ENCODE results near the gene PAQR5. TPM values are rescaled to one million over a fixed set of nuclear protein-coding genes. Genes with fewer than 3 reads are reported as not detected.
"Not testable (repeated sequence)": the region's sequence is repeated elsewhere in the genome, so short reads cannot be mapped to it uniquely, and the experiment has no call there.

Gene PAQR5
- total RNA-seq, 4 donors from 2014 or later = 0.27 to 2.6 (median 1.4) TPM

DNA sequence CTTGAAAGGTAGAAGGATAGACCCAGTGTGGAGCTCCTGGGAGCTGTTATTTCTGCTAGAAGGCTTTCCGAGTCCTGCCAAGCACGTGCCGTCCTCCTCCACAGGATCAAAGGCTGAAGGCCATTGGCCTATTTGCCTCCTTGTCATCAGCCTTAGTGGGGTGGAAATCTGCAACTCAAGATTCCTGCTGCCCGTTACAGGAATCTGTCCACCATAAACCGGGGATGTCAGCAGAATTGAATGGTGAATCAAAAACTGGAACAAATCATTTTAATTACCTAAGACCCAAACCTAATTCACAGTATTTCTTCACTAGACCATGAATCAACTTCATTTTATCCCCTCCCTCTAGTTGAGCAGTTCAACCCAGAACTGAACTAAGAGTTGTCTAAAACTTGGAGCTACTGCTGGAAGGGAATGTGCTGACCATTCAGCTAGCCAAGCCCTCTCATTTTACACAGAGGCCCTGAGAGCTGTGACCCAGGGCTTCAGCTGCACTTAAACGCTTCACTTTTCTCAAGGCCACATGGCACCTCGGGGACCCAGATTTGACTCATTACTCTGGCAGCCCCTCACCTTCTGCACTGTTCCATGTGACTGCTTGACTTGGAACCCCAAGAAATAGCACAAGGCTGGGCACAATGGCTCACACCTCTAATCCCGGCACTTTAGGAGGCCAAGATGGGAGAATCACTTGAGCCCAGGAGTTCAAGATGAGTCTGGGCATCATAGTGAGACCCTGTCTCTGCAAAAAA lies 78.7 kb downstream of the PAQR5 start:
- H3K27ac ChIP-seq = no peak overlapping the region
- no peaks in the 10 kb centered on the region for H3K4me1 ChIP-seq
- TF ChIP-seq, protein P1, sequence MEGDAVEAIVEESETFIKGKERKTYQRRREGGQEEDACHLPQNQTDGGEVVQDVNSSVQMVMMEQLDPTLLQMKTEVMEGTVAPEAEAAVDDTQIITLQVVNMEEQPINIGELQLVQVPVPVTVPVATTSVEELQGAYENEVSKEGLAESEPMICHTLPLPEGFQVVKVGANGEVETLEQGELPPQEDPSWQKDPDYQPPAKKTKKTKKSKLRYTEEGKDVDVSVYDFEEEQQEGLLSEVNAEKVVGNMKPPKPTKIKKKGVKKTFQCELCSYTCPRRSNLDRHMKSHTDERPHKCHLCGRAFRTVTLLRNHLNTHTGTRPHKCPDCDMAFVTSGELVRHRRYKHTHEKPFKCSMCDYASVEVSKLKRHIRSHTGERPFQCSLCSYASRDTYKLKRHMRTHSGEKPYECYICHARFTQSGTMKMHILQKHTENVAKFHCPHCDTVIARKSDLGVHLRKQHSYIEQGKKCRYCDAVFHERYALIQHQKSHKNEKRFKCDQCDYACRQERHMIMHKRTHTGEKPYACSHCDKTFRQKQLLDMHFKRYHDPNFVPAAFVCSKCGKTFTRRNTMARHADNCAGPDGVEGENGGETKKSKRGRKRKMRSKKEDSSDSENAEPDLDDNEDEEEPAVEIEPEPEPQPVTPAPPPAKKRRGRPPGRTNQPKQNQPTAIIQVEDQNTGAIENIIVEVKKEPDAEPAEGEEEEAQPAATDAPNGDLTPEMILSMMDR (IDR thresholded peaks at IDR 0.05) = no peak
- no peak for TF ChIP-seq POLR2A (IDR thresholded peaks at IDR 0.05)
- TF ChIP-seq EP300 (IDR thresholded peaks at IDR 0.05) = no peak
- TF ChIP-seq POLR2AphosphoS5 (IDR thresholded peaks at IDR 0.05) = no peak
- no peaks in the 10 kb centered on the region for H3K36me3 ChIP-seq
- ATAC-seq = no peak
- 74 to 82% methylated on average over 5 of the region's 8 CpGs for WGBS, 2 donors (ENCODE audit: low coverage in 1 of 2)
- no peaks in the 10 kb centered on the region for H3K9me3 ChIP-seq
- no peak overlapping the region for H3K4me3 ChIP-seq
- no peaks in the 10 kb centered on the region for H3K27me3 ChIP-seq

GRCh38 chr15:69380100-69380725 lies 81.5 kb downstream of the PAQR5 start:
- Histone ChIP-seq H3K4me1 (no peaks in the 10 kb centered on the region), H3K4me3 (no peak overlapping the region), H3K36me3 (no peaks in the 10 kb centered on the region), H3K9me3 (no peaks in the 10 kb centered on the region), H3K27ac (no peak overlapping the region), H3K27me3 (no peaks in the 10 kb centered on the region)
- TF ChIP-seq POLR2A (IDR thresholded peaks at IDR 0.05) = no peak
- TF ChIP-seq EP300 (IDR thresholded peaks at IDR 0.05) = no peak
- TF ChIP-seq, protein P1 (IDR thresholded peaks at IDR 0.05) = no peak
- no peak for TF ChIP-seq POLR2AphosphoS5 (IDR thresholded peaks at IDR 0.05)
- 74 to 78% methylated on average over 4 of the region's 9 CpGs for WGBS, 2 donors (ENCODE audit: low coverage in 1 of 2)
- ATAC-seq = no peak

GRCh38 chr15:69380726-69381105 lies 82.0 kb downstream of the PAQR5 start:
- H3K27me3 ChIP-seq = no peaks in the 10 kb centered on the region
- TF ChIP-seq POLR2AphosphoS5 (IDR thresholded peaks at IDR 0.05) (no peak), POLR2A (IDR thresholded peaks at IDR 0.05) (no peak)
- no peaks in the 10 kb centered on the region for H3K4me1 ChIP-seq
- no peak overlapping the region for H3K27ac ChIP-seq
- no peaks in the 10 kb centered on the region for H3K36me3 ChIP-seq
- H3K9me3 ChIP-seq = no peaks in the 10 kb centered on the region
- 75 to 100% methylated on average over 1 to 2 of the region's 10 CpGs for WGBS, 2 donors (ENCODE audit: low coverage in 1 of 2)
- no peak for ATAC-seq
- no peak overlapping the region for H3K4me3 ChIP-seq

- WGBS, 2 donors (ENCODE audit: low coverage in 1 of 2) = 88 to 93% methylated on average over 5 to 10 of the region's 10 CpGs
- H3K4me3 ChIP-seq, H3K4me1 ChIP-seq, H3K36me3 ChIP-seq, H3K9me3 ChIP-seq, H3K27me3 ChIP-seq, ATAC-seq, H3K27ac ChIP-seq: not testable (repeated sequence)
Observed at GRCh38 chr15:69382176-69382575, 83.5 kb downstream of the PAQR5 start.

DNA sequence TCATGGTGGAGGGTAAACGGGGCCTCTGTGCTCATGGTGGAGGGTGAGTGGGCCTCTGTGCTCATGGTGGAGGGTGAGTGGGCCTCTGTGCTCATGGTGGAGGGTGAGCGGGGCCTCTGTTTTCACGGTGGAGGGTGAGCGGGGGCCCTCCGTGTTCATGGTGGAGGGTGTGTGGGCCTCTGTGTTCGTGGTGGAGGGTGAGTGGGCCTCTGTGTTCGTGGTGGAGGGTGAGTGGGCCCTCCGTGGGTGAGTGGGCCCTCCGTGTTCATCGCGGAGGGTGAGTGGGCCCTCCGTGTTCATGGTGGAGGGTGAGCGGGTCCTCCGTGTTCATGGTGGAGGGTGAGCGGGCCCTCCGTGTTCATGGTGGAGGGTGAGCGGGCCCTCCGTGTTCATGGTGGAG lies 85.4 kb downstream of the PAQR5 start:
- 94% methylated on average over 3 of the region's 18 CpGs; no CpG with 5 or more reads in 1 of the 2 donors for WGBS, 2 donors (ENCODE audit: low coverage in 1 of 2)

DNA sequence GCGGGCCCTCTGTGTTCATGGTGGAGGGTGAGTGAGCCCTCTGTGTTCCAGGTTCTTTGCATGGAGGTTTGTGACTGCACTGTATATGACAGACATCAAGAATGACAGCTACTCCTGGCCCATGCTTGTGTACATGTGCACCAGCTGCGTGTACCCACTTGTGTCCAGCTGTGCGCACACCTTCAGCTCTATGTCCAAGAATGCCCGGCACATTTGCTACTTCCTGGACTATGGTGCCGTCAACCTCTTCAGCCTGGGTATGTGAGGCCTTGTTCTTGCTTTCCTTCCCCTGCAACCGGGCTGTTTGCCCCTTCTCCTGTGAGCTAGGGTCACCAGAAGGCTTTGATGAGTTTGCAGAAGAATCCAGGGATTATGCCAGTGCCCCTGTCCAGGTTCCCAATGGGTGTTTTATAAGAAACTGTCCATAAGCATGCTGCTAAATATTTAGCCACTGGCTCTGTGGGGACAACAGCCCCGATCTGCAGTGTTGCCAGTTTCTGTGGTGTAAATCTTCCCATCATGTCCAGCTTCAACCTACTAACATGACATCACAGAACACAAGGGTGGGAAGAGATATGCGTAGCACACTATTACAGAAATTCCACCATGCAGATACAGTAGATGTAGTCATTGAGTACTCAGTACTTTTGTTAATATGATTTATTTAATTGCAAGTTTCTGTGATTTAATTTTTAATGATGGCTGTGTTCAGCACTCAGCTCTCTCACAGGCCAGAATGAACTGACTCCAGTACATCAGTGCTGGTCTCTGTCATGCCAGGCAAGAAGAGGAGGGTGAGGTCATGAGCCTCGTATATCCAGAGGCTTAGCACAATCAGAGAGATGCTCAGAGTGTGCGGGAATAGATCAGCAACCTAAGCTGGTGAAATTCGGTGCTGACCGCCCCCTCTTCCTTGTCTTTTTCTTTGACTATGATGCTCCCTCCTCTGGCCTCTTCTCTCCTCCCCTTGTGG lies 86.2 kb downstream of the PAQR5 start:
- H3K36me3 ChIP-seq = no peaks in the 10 kb centered on the region
- H3K4me1 ChIP-seq = no peaks in the 10 kb centered on the region
- no peak overlapping the region for H3K27ac ChIP-seq
- no peak overlapping the region for H3K4me3 ChIP-seq
- no peak for TF ChIP-seq POLR2AphosphoS5 (IDR thresholded peaks at IDR 0.05)
- no peak for TF ChIP-seq POLR2A (IDR thresholded peaks at IDR 0.05)
- TF ChIP-seq EP300 (IDR thresholded peaks at IDR 0.05) = no peak
- TF ChIP-seq, protein P1 (IDR thresholded peaks at IDR 0.05) = no peak
- 83 to 100% methylated on average over 3 to 11 of the region's 12 CpGs for WGBS, 2 donors (ENCODE audit: low coverage in 1 of 2)
- H3K27me3 ChIP-seq = no peaks in the 10 kb centered on the region
- no peak for ATAC-seq
- H3K9me3 ChIP-seq = no peaks in the 10 kb centered on the region

More for the DNA sequence above, 85.4 kb downstream of the PAQR5 start:
- H3K27me3 ChIP-seq, H3K36me3 ChIP-seq, ATAC-seq, H3K4me3 ChIP-seq, H3K9me3 ChIP-seq, H3K27ac ChIP-seq, H3K4me1 ChIP-seq: not testable (repeated sequence)

Measured in gastroesophageal sphincter (tissue), 4 donors.